Esophagus muscularis mucosa (tissue), 3 donors: ENCODE results near the gene ACTR6.

Experiments used
- POLR2A ChIP-seq: fragments of 450-650 bp; IDR thresholded peaks from one replicate; pipeline ENCODE4 v1.6.1; 2017; ENCODE audit warnings: antibody characterized with exemption, moderate library complexity, mild to moderate bottlenecking, low read depth
- TF ChIP-seq, protein P1 (sequence below), 3 experiments: fragments of 200-600 bp in 2 of 3; fragments of 450-650 bp in 1 of 3; sonication (generic) in 2 of 3; IDR thresholded peaks; one replicate each; pipeline ENCODE4 v1.5.1; 2017 to 2019; ENCODE audit warnings: antibody characterized with exemption in 3 of 3, mild to moderate bottlenecking in 2 of 3, moderate library complexity in 1 of 3

- TF ChIP-seq, protein P1, sequence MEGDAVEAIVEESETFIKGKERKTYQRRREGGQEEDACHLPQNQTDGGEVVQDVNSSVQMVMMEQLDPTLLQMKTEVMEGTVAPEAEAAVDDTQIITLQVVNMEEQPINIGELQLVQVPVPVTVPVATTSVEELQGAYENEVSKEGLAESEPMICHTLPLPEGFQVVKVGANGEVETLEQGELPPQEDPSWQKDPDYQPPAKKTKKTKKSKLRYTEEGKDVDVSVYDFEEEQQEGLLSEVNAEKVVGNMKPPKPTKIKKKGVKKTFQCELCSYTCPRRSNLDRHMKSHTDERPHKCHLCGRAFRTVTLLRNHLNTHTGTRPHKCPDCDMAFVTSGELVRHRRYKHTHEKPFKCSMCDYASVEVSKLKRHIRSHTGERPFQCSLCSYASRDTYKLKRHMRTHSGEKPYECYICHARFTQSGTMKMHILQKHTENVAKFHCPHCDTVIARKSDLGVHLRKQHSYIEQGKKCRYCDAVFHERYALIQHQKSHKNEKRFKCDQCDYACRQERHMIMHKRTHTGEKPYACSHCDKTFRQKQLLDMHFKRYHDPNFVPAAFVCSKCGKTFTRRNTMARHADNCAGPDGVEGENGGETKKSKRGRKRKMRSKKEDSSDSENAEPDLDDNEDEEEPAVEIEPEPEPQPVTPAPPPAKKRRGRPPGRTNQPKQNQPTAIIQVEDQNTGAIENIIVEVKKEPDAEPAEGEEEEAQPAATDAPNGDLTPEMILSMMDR (IDR thresholded peaks at IDR 0.05) = no peak
- TF ChIP-seq POLR2A = no peak
Measured at GRCh38 chr12:100168562-100168961, 32.1 kb upstream of the ACTR6 start.
